Dedifferentiated amniotic fluid mesenchymal stem cell (primary cell): ENCODE measurements around the gene RFPL2.
"Not testable (repeated sequence)": the region's sequence is repeated elsewhere in the genome, so short reads cannot be mapped to it uniquely, and the experiment has no call there.

Source experiments
- DNase-seq: peaks from one replicate; pipeline ENCODE4 v3.0.0-alpha.2; 2016; ENCODE audit errors: extremely low spot score

RFPL2 gene

GRCh38 chr22:32205974-32206773 is 1.3 kb upstream of the RFPL2 start:
- no peak for DNase-seq

GRCh38 chr22:32204040-32204855 is 625 bp downstream of the RFPL2 start:
- DNase-seq, result no peak

GRCh38 chr22:32203181-32204039 is 1.5 kb downstream of the RFPL2 start:
- DNase-seq, result no peak

- no peak for DNase-seq
These were observed 2.2 kb downstream of the RFPL2 start for GRCh38 chr22:32202539-32203180.

- no peak for DNase-seq
These were observed 2.7 kb downstream of the RFPL2 start for GRCh38 chr22:32202161-32202538.

GRCh38 chr22:32200752-32201151 is 4.1 kb downstream of the RFPL2 start:
- DNase-seq, result no peak

- DNase-seq, result no peak
These were observed 4.9 kb downstream of the RFPL2 start for GRCh38 chr22:32199961-32200360.

GRCh38 chr22:32199341-32199740 is 5.5 kb downstream of the RFPL2 start:
- DNase-seq, result no peak

- DNase-seq, result not testable (repeated sequence)
These were observed 7.2 kb downstream of the RFPL2 start for GRCh38 chr22:32197553-32198226.

- DNase-seq, result not testable (repeated sequence)
These were observed 9.0 kb downstream of the RFPL2 start for GRCh38 chr22:32195900-32196299.

- not testable (repeated sequence) for DNase-seq
These were observed 11.5 kb downstream of the RFPL2 start for GRCh38 chr22:32193346-32193745.

- not testable (repeated sequence) for DNase-seq
These were observed 13.9 kb downstream of the RFPL2 start for GRCh38 chr22:32191021-32191420.

GRCh38 chr22:32185821-32186220 is 19.1 kb downstream of the RFPL2 start:
- no peak for DNase-seq

GRCh38 chr22:32183625-32184024 is 21.2 kb downstream of the RFPL2 start:
- DNase-seq, result no peak

- no peak for DNase-seq
These were observed 23.8 kb downstream of the RFPL2 start for GRCh38 chr22:32181043-32181442.

GRCh38 chr22:32177221-32177765 is 27.6 kb downstream of the RFPL2 start:
- DNase-seq, result no peak

- no peak for DNase-seq
These were observed 28.9 kb downstream of the RFPL2 start for GRCh38 chr22:32175683-32176644.

- no peak for DNase-seq
These were observed 29.8 kb downstream of the RFPL2 start for GRCh38 chr22:32175115-32175514.

GRCh38 chr22:32165681-32166080 is 39.2 kb downstream of the RFPL2 start:
- DNase-seq, result no peak
